Breast epithelium (tissue), 4 donors: Measurements from ENCODE around the gene NUP88. TPM values are rescaled to one million over a fixed set of nuclear protein-coding genes. Genes with fewer than 3 reads are reported as not detected.

Source experiments
- DNase-seq, 2 donors: peaks; one replicate each; pipeline ENCODE4 v3.0.0-alpha.2; 2019; ENCODE audit warnings: low spot score in 2 of 2
- H3K27ac ChIP-seq, 2 donors: fragments of 200-600 bp; sonication (generic) in 1 of 2; one replicate each; pipeline ENCODE4 v1.5.1; 2016 to 2019; ENCODE audit warnings: mild to moderate bottlenecking in 1 of 2
- H3K27me3 ChIP-seq, 2 donors: fragments of 200-600 bp; sonication (generic) in 1 of 2; one replicate each; pipeline versions ENCODE4 v1.5.1 to v1.6.0; 2017 to 2019; ENCODE audit warnings: control low read depth in 1 of 2, mild to moderate bottlenecking in 1 of 2
- H3K36me3 ChIP-seq: fragments of 200-600 bp; one replicate; pipeline ENCODE4 v1.5.1; 2019
- H3K4me1 ChIP-seq, 2 donors: fragments of 200-600 bp; sonication (generic); one replicate each; pipeline ENCODE4 v1.5.1; 2016 to 2019; ENCODE audit warnings: control low read depth in 1 of 2
- H3K4me3 ChIP-seq, 3 donors: fragments of 200-600 bp; sonication (generic); 1 replicate in 2 of 3; 2 replicates in 1 of 3; pipeline ENCODE4 v1.5.1; 2016 to 2019; ENCODE audit warnings: mild to moderate bottlenecking in 3 of 3, moderate library complexity in 2 of 3
- H3K9me3 ChIP-seq, 2 donors: fragments of 200-600 bp; sonication (generic) in 1 of 2; one replicate each; pipeline ENCODE4 v1.5.1; 2016 to 2019; ENCODE audit warnings: control low read depth in 1 of 2
- CTCF ChIP-seq, 3 donors: fragments of 450-650 bp; IDR thresholded peaks; one replicate each; pipeline ENCODE4 v1.5.1; 2016 to 2017; ENCODE audit warnings: antibody characterized with exemption in 3 of 3, mild to moderate bottlenecking in 3 of 3, moderate library complexity in 3 of 3
- POLR2A ChIP-seq: fragments of 450-650 bp; IDR thresholded peaks from one replicate; pipeline ENCODE4 v1.6.1; 2016; ENCODE audit warnings: antibody characterized with exemption, mild to moderate bottlenecking, moderate library complexity
- POLR2AphosphoS5 ChIP-seq, 3 donors: sonication (generic); formaldehyde crosslinking; IDR thresholded peaks; one replicate each; pipeline ENCODE4 v1.6.1; 2017; ENCODE audit warnings: antibody characterized with exemption in 3 of 3
- intact Hi-C: fragments of 100-400 bp; cut with DNase I; formaldehyde crosslinking; loops from one replicate; pipeline ENCODE4 v1.15.1; 2023; ENCODE audit warnings: low total_unique reads
- total RNA-seq, 3 donors: library from RNA; depleted of rRNA; stranded (reverse); fragments of >200 nt; gene quantifications; one replicate each; pipeline ENCODE4 v1.1.0, GENCODE V29; 2016

The NUP88 gene
- total RNA-seq, 3 donors from 2014 or later = 52.8 to 139 (median 102) TPM

- TF ChIP-seq POLR2A (no peak), CTCF (IDR thresholded peaks at IDR 0.05) (no peak), POLR2AphosphoS5 (IDR thresholded peaks at IDR 0.05) (no peak)
- intact Hi-C loops = loop anchor here (10.0 kb wide), 1 partner anchor 1475 kb away; no protein-coding TSS in a partner anchor
- DNase-seq = no peak
- H3K27me3 ChIP-seq = no peaks in the 10 kb centered on the region
- no peak overlapping the region for H3K27ac ChIP-seq
- no peaks in the 10 kb centered on the region for H3K9me3 ChIP-seq
- H3K4me3 ChIP-seq = no peak overlapping the region
- no peaks in the 10 kb centered on the region for H3K36me3 ChIP-seq
- H3K4me1 ChIP-seq = no peaks in the 10 kb centered on the region
These were observed 39.9 kb downstream of the NUP88 start for GRCh38 chr17:5379351-5380107.

- H3K4me3 ChIP-seq = no peak overlapping the region
- H3K9me3 ChIP-seq = no peaks in the 10 kb centered on the region
- H3K4me1 ChIP-seq = no peaks in the 10 kb centered on the region
- H3K27me3 ChIP-seq = no peaks in the 10 kb centered on the region
- no peak overlapping the region for H3K27ac ChIP-seq
- TF ChIP-seq CTCF (IDR thresholded peaks at IDR 0.05) = no peak
- TF ChIP-seq POLR2A = no peak
- TF ChIP-seq POLR2AphosphoS5 (IDR thresholded peaks at IDR 0.05) = no peak
- no peak for DNase-seq
- no peaks in the 10 kb centered on the region for H3K36me3 ChIP-seq
- intact Hi-C loops = no loop called here
These were observed 40.8 kb downstream of the NUP88 start for GRCh38 chr17:5378566-5379207.

GRCh38 chr17:5373112-5373511 is 46.4 kb downstream of the NUP88 start:
- Histone ChIP-seq H3K27ac (no peak overlapping the region), H3K36me3 (peaks cover 6% of the 10 kb centered on the region), H3K4me3 (no peak overlapping the region), H3K27me3 (no peaks in the 10 kb centered on the region), H3K4me1 (no peaks in the 10 kb centered on the region), H3K9me3 (no peaks in the 10 kb centered on the region)
- no peak for DNase-seq
- TF ChIP-seq POLR2A = no peak
- no peak for TF ChIP-seq CTCF (IDR thresholded peaks at IDR 0.05)
- TF ChIP-seq POLR2AphosphoS5 (IDR thresholded peaks at IDR 0.05) = no peak
- intact Hi-C loops = no loop called here

- no peak for DNase-seq
- Histone ChIP-seq H3K4me3 (no peak overlapping the region), H3K9me3 (no peaks in the 10 kb centered on the region), H3K27me3 (no peaks in the 10 kb centered on the region), H3K27ac (no peak overlapping the region), H3K36me3 (peaks cover 6% of the 10 kb centered on the region), H3K4me1 (no peaks in the 10 kb centered on the region)
- intact Hi-C loops = no loop called here
- no peak for TF ChIP-seq POLR2AphosphoS5 (IDR thresholded peaks at IDR 0.05)
- TF ChIP-seq CTCF (IDR thresholded peaks at IDR 0.05) = no peak
- no peak for TF ChIP-seq POLR2A
These were observed 49.1 kb downstream of the NUP88 start for GRCh38 chr17:5370411-5370810.

- DNase-seq = no peak
- H3K4me3 ChIP-seq = no peak overlapping the region
- intact Hi-C loops = no loop called here
- no peak overlapping the region for H3K27ac ChIP-seq
- peaks cover 8% of the 10 kb centered on the region for H3K36me3 ChIP-seq
- no peaks in the 10 kb centered on the region for H3K4me1 ChIP-seq
- TF ChIP-seq POLR2A (no peak), POLR2AphosphoS5 (IDR thresholded peaks at IDR 0.05) (no peak), CTCF (IDR thresholded peaks at IDR 0.05) (no peak)
- no peaks in the 10 kb centered on the region for H3K27me3 ChIP-seq
- H3K9me3 ChIP-seq = no peaks in the 10 kb centered on the region
These were observed 53.6 kb downstream of the NUP88 start for GRCh38 chr17:5365831-5366230.
